Kidney (tissue), 14 donors: ENCODE results near the gene NCOA1. TPM values are rescaled to one million over a fixed set of nuclear protein-coding genes. Genes with fewer than 3 reads are reported as not detected.

Experiments used
- DNase-seq, 5 donors: peaks; one replicate each; pipeline ENCODE4 v3.0.0-alpha.2; 2013 to 2020
- FAIRE-seq: peaks from 2 replicates; lab custom pipeline; 2012; peaks lifted over from hg19 to GRCh38; lab: Jason Lieb, UNC
- H3K27ac ChIP-seq, 2 donors: one replicate each; pipeline ENCODE4 v1.7.0; 2013; ENCODE audit warnings: low read depth in 2 of 2, low read length in 2 of 2, inconsistent platforms in 1 of 2
- H3K27me3 ChIP-seq: one replicate; pipeline ENCODE4 v1.7.1; 2013; ENCODE audit warnings: low read length, inconsistent platforms; ENCODE audit not compliant: control insufficient read depth, insufficient read depth
- H3K36me3 ChIP-seq, 3 donors: one replicate each; pipeline versions ENCODE4 v1.7.0 to v1.7.1; 2013; ENCODE audit warnings: low read length in 3 of 3, control low read depth in 1 of 3, inconsistent platforms in 1 of 3; ENCODE audit not compliant: insufficient read depth in 3 of 3, control insufficient read depth in 2 of 3
- H3K4me1 ChIP-seq, 3 donors: one replicate each; pipeline versions ENCODE4 v1.7.0 to v1.7.1; 2013; ENCODE audit warnings: low read length in 3 of 3, inconsistent platforms in 1 of 3, low read depth in 1 of 3; ENCODE audit not compliant: control insufficient read depth in 2 of 3, insufficient read depth in 2 of 3
- H3K4me3 ChIP-seq, 3 donors: one replicate each; pipeline versions ENCODE4 v1.7.0 to v1.8.1; 2013; ENCODE audit warnings: low read length in 3 of 3, control low read depth in 1 of 3, inconsistent platforms in 1 of 3
- H3K9ac ChIP-seq, 3 donors: one replicate each; pipeline versions ENCODE4 v1.7.0 to v1.7.1; 2013; ENCODE audit warnings: low read length in 3 of 3, control low read depth in 1 of 3, inconsistent platforms in 1 of 3
- H3K9me3 ChIP-seq, 3 donors: one replicate each; pipeline versions ENCODE4 v1.7.0 to v1.7.1; 2013; ENCODE audit warnings: low read length in 3 of 3, control low read depth in 1 of 3, inconsistent platforms in 1 of 3; ENCODE audit not compliant: control insufficient read depth in 2 of 3, insufficient read depth in 1 of 3
- CTCF ChIP-seq: IDR thresholded peaks from 3 replicates; pipeline ENCODE4 v1.5.1; 2012; ENCODE audit warnings: mild to moderate bottlenecking, moderate library complexity, borderline replicate concordance; ENCODE audit not compliant: insufficient read depth; ENCODE audit errors: extremely low read depth
- intact Hi-C: fragments of 100-400 bp; cut with DNase I; formaldehyde crosslinking; loops from one replicate; pipeline ENCODE4 v1.11.1; 2022
- polyA plus RNA-seq: library from polyadenylated mRNA; stranded (reverse); fragments of 350-450 nt; fragmentation: Illumina TruSeq; extraction: RNeasy Lipid Tissue Mini Kit (QIAGEN cat#74804); gene quantifications from one replicate; pipeline ENCODE4 v1.2.3, GENCODE V29; 2014; ENCODE audit warnings: low read depth, low replicate concordance; ENCODE audit not compliant: insufficient read depth
- total RNA-seq: library from RNA; stranded (reverse); fragmentation: NEBNext Ultra II Directional; extraction: Animal tissue kit (Norgen Biotek cat#: 25700); gene quantifications from one replicate; pipeline ENCODE4 v1.2.1, GENCODE V29; 2021
- donor health status: control.
- donor health status: control.
- donor health status: control.
- donor health status: control.
- donor health status: control.
- donor health status: DM: yes; HTN: yes; CAD: no.
- donor health status: Normal renal cell carcinoma (clear cell type).

The NCOA1 gene
- total and polyA plus RNA-seq, 2 donors from 2014 or later = 11.6 to 41.5 TPM

GRCh38 chr2:24472416-24472815 is 18.6 kb upstream of the NCOA1 start:
- DNase-seq (no peak), FAIRE-seq (no peak)
- intact Hi-C loops = no loop called here
- Histone ChIP-seq H3K36me3 (no peaks in the 10 kb centered on the region), H3K9ac (no peak overlapping the region), H3K4me3 (no peak overlapping the region), H3K9me3 (no peaks in the 10 kb centered on the region), H3K4me1 (no peaks in the 10 kb centered on the region), H3K27me3 (no peaks in the 10 kb centered on the region), H3K27ac (no peak overlapping the region)
- TF ChIP-seq CTCF = no peak

DNA sequence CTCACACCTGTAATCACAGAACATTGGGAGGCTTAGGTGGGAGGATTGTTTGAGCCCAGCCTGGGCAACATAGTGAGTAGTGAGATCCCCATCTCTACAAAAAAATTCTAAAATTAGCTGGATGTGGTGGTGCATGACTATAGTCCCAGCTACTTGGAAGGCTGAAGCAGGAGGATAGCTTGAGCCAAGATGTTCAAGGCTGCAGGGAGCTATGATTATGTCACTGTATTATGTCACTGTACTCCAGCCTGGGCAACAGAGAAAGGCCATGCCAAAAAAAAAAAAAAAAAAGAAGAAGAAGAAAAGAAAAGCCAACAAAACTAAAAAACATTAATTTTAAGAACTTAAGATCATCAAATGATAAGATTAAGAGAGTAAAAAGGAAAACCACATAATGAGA is 17.4 kb upstream of the NCOA1 start:
- FAIRE-seq = no peak
- Histone ChIP-seq H3K27me3 (no peaks in the 10 kb centered on the region), H3K4me1 (no peaks in the 10 kb centered on the region), H3K27ac (no peak overlapping the region), H3K4me3 (no peak overlapping the region), H3K9ac (no peak overlapping the region), H3K36me3 (no peaks in the 10 kb centered on the region), H3K9me3 (no peaks in the 10 kb centered on the region)
- no peak for TF ChIP-seq CTCF
- intact Hi-C loops = no loop called here
- no peak for DNase-seq

GRCh38 chr2:24474053-24474452 is 17.0 kb upstream of the NCOA1 start:
- no peaks in the 10 kb centered on the region for H3K27me3 ChIP-seq
- DNase-seq (no peak), FAIRE-seq (no peak)
- no peak overlapping the region for H3K9ac ChIP-seq
- no peak overlapping the region for H3K4me3 ChIP-seq
- H3K9me3 ChIP-seq = no peaks in the 10 kb centered on the region
- intact Hi-C loops = no loop called here
- no peaks in the 10 kb centered on the region for H3K4me1 ChIP-seq
- H3K27ac ChIP-seq = no peak overlapping the region
- H3K36me3 ChIP-seq = no peaks in the 10 kb centered on the region
- TF ChIP-seq CTCF = no peak

- DNase-seq = no peak
- Histone ChIP-seq H3K27ac (no peak overlapping the region), H3K4me3 (no peak overlapping the region), H3K4me1 (no peaks in the 10 kb centered on the region), H3K27me3 (no peaks in the 10 kb centered on the region), H3K9ac (no peak overlapping the region), H3K36me3 (no peaks in the 10 kb centered on the region), H3K9me3 (peaks cover 0 to 3% (median 0%) of the 10 kb centered on the region in 3 donors)
- no peak for FAIRE-seq
- no peak for TF ChIP-seq CTCF
- intact Hi-C loops = no loop called here
These were observed 13.8 kb upstream of the NCOA1 start for GRCh38 chr2:24477229-24477628.
